K562 (cell line): Measurements from ENCODE around the gene MYMX. TPM values are rescaled to one million over a fixed set of nuclear protein-coding genes. Genes with fewer than 3 reads are reported as not detected.

Experiments
- CBX5 ChIP-seq: IDR thresholded peaks from 2 replicates; pipeline ENCODE4 v1.6.1; 2014; ENCODE audit warnings: low read depth, borderline replicate concordance
- GTF2A2 ChIP-seq: IDR thresholded peaks from 2 replicates; pipeline ENCODE4 v1.6.1; 2016; ENCODE audit warnings: mild to moderate bottlenecking, missing genetic modification characterization, missing compliant biosample characterization
- HDAC6 ChIP-seq: IDR thresholded peaks from 2 replicates; pipeline ENCODE4 v1.6.1; 2012; ENCODE audit warnings: low read depth, mild to moderate bottlenecking, control low read depth, inconsistent platforms, low read length, moderate library complexity
- KDM5B ChIP-seq: fragments of 200-600 bp; sonication (generic); IDR thresholded peaks from 2 replicates; pipeline ENCODE4 v1.6.1; 2012; ENCODE audit warnings: low read depth, mild to moderate bottlenecking, moderate library complexity, low read length, control low read depth, inconsistent platforms; ENCODE audit not compliant: insufficient replicate concordance
- MAFK ChIP-seq: IDR thresholded peaks from 2 replicates; pipeline ENCODE4 v1.6.1; 2011; ENCODE audit warnings: low read length, improper control_type of control experiment
- MYBL2 ChIP-seq, 2 experiments: fragments of 450-650 bp in 1 of 2; sonication (generic) in 1 of 2; formaldehyde crosslinking in 1 of 2; IDR thresholded peaks; 2 replicates each; pipeline versions ENCODE4 v1.6.1 to v1.8.1; 2017 to 2022; ENCODE audit warnings: borderline replicate concordance in 1 of 2, inconsistent platforms in 1 of 2, low read depth in 1 of 2, mild to moderate bottlenecking in 1 of 2, missing genetic modification reagents in 1 of 2, moderate library complexity in 1 of 2
- NCOA6 ChIP-seq: fragments of 450-650 bp; IDR thresholded peaks from 2 replicates; pipeline ENCODE4 v1.6.1; 2017; ENCODE audit warnings: mild to moderate bottlenecking
- OTX1 ChIP-seq: fragments of 450-650 bp; formaldehyde crosslinking; IDR thresholded peaks from 2 replicates; pipeline ENCODE4 v1.4.0; 2022; ENCODE audit warnings: mild to moderate bottlenecking
- TEAD2 ChIP-seq: fragments of 450-650 bp; IDR thresholded peaks from 2 replicates; pipeline ENCODE4 v1.6.1; 2016; ENCODE audit warnings: missing genetic modification characterization, control low read depth, missing compliant biosample characterization
- TFAM ChIP-seq: fragments of 250-450 bp; sonication (Bioruptor Pico); conservative IDR thresholded peaks from 2 replicates; pipeline ENCODE4 v1.5.0; 2021; ENCODE audit warnings: mild to moderate bottlenecking, moderate library complexity
- ZNF143 ChIP-seq: sonication (generic); formaldehyde crosslinking; IDR thresholded peaks from 2 replicates; pipeline ENCODE4 v1.9.0; 2022; ENCODE audit warnings: mild to moderate bottlenecking, missing genetic modification reagents
- ZNF217 ChIP-seq: sonication (generic); formaldehyde crosslinking; IDR thresholded peaks from 2 replicates; pipeline ENCODE4 v1.8.0; 2022; ENCODE audit warnings: mild to moderate bottlenecking, missing genetic modification reagents
- ZNF23 ChIP-seq: fragments of 250-450 bp; sonication (Bioruptor Pico); IDR thresholded peaks from 2 replicates; pipeline ENCODE4 v1.4.0; 2020; ENCODE audit warnings: mild to moderate bottlenecking
- ZNF324 ChIP-seq: fragments of 250-450 bp; sonication (Bioruptor Pico); IDR thresholded peaks from 2 replicates; pipeline ENCODE4 v1.4.0; 2020; ENCODE audit warnings: mild to moderate bottlenecking
- ZNF584 ChIP-seq: fragments of 200-800 bp; sonication (Bioruptor generic); IDR thresholded peaks from 2 replicates; pipeline ENCODE4 v1.6.1; 2016; ENCODE audit warnings: low read depth, mild to moderate bottlenecking, missing genetic modification characterization, missing compliant biosample characterization
- ZNF707 ChIP-seq: fragments of 250-450 bp; sonication (Bioruptor Pico); conservative IDR thresholded peaks from 2 replicates; pipeline ENCODE4 v1.8.0; 2022; ENCODE audit warnings: inconsistent platforms, mild to moderate bottlenecking, moderate library complexity
- polyA plus RNA-seq, 8 experiments: library from polyadenylated mRNA; depleted of rRNA in 4 of 8; stranded (reverse) in 5 of 8; unstranded in 3 of 8; fragments of >200 nt; fragmentation: Nextera tagmentation in 2 of 8; fragmentation: Illumina TruSeq in 1 of 8; extraction: Ambion mirVana in 2 of 8; extraction: Trizol in 1 of 8; gene quantifications; 2 replicates each; pipeline versions ENCODE4 v1.2.1 to v1.2.3, GENCODE V29; 2011 to 2014; ENCODE audit warnings: inconsistent platforms in 1 of 8, missing spikeins in 1 of 8
- total RNA-seq, 7 experiments: library from RNA; depleted of rRNA in 6 of 7; stranded (reverse); fragments of >200 nt in 6 of 7; fragmentation: Illumina TruSeq in 2 of 7; extraction: Trizol in 2 of 7; gene quantifications; 2 replicates each; pipeline versions ENCODE4 v1.2.1 to v1.2.3, GENCODE V29; 2011 to 2021; ENCODE audit warnings: low replicate concordance in 1 of 7
- TF ChIP-seq, protein P1 (sequence below), 2 experiments: fragments of 450-650 bp; IDR thresholded peaks; 2 replicates each; pipeline ENCODE4 v1.6.1; 2016; ENCODE audit warnings: mild to moderate bottlenecking in 2 of 2, borderline replicate concordance in 1 of 2, low read depth in 1 of 2, moderate library complexity in 1 of 2
- TF ChIP-seq, protein P2 (sequence below): sonication (generic); formaldehyde crosslinking; IDR thresholded peaks from 2 replicates; pipeline ENCODE4 v1.8.1; 2022; ENCODE audit warnings: missing genetic modification reagents

Gene MYMX
- total and polyA plus RNA-seq, 9 of the 15 experiments (the other 6 are each of a cell fraction or from before 2014, with no cell fraction given) = 0.12 TPM; not detected in 8

DNA sequence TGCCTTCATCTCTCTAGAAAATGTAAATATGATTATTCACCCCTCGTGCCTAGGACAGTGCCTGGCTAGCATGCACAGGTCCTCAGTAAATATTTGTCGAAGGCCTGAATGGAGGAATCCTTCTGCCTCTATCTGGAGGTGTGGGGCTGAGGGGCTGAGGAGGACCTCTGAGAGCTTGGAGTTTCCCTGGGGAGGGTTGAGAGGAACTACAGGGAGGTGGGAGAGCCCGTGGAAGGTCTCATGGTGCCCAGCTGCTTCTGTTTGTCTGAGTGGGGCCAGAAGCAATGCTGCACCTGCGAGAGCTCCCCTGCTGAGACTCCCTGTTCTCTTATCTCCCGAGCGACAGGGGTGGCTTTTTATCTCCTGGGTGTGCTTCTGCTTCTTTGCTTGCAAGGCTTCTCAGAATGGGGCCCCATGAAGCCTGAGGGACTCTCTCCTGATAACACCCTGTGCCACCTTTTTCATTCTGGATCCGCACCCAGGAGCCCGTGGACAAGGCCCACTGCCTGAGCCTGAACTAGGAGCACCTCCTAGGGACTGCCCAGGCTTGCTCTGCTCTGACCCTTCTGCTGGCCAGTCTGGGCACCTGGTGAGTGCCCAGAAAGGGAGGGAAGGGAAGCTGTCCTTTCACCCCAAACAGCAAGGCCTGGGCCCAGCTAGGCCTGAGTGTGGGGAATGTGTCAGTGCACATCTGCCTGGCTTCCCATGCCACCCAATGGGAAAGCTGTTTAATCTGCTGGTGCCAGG lies 9.0 kb downstream of the MYMX start (continued):
- TF ChIP-seq MYBL2 (IDR thresholded peaks at IDR 0.05; ENCODE audit: low read depth) = no peak
- no peak for TF ChIP-seq MYBL2 (CRISPR knock-in tag; IDR thresholded peaks at IDR 0.05; ENCODE audit: borderline replicate concordance)
- TF ChIP-seq, protein P1, sequence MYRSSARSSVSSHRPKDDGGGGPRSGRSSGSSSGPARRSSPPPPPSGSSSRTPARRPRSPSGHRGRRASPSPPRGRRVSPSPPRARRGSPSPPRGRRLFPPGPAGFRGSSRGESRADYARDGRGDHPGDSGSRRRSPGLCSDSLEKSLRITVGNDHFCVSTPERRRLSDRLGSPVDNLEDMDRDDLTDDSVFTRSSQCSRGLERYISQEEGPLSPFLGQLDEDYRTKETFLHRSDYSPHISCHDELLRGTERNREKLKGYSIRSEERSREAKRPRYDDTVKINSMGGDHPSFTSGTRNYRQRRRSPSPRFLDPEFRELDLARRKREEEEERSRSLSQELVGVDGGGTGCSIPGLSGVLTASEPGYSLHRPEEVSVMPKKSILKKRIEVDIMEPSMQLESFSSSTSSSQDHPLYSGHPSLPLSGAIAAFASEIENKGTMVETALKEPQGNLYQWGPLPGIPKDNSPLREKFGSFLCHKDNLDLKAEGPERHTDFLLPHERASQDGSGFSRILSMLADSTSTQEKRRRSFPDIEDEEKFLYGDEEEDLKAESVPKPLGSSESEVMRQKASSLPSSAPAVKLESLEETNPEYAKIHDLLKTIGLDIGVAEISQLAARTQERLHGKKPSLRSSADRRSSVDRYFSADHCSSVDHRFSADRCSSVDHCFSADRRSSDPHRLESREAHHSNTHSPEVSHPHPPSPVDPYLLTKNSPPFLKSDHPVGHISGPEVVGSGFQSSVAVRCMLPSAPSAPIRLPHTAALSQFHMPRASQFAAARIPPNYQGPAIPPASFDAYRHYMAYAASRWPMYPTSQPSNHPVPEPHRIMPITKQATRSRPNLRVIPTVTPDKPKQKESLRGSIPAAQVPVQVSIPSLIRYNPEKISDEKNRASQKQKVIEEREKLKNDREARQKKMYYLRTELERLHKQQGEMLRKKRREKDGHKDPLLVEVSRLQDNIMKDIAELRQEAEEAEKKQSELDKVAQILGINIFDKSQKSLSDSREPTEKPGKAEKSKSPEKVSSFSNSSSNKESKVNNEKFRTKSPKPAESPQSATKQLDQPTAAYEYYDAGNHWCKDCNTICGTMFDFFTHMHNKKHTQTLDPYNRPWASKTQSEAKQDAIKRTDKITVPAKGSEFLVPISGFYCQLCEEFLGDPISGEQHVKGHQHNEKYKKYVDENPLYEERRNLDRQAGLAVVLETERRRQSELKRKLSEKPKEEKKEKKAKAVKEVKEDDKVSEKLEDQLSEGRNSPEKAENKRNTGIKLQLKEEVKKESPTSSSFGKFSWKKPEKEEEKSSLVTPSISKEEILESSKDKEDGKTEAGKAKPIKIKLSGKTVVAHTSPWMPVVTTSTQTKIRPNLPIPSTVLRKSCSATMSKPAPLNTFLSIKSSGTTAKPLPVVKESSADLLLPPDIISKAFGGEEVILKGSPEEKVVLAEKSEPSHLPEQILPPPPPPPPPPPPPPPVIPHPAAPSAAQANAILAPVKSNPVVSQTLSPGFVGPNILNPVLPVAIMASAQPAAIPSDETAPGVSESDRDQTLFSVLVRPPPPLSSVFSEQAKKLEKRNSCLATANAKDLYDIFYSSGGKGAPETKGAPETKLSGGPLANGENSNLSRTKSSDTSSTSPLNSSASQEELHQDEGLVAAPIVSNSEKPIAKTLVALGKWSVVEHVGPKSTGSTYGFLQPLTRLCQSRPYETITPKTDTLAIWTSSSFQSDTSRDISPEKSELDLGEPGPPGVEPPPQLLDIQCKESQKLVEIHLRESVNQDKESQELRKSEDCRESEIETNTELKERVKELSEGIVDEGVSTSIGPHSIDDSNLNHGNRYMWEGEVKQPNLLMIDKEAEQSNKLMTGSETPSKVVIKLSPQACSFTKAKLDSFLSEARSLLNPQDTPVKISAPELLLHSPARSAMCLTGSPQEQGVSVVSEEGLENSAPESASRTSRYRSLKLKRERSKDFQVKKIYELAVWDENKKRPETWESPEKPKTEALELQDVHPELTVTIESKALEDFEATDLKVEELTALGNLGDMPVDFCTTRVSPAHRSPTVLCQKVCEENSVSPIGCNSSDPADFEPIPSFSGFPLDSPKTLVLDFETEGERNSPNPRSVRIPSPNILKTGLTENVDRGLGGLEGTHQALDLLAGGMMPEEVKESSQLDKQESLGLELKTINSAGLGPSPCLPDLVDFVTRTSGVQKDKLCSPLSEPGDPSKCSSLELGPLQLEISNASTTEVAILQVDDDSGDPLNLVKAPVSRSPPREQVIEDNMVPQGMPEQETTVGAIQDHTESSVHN (IDR thresholded peaks at IDR 0.05; ENCODE audit: borderline replicate concordance in 1 of 2, low read depth in 1 of 2) = no peak
- no peak for TF ChIP-seq NCOA6
- TF ChIP-seq MAFK = no peak
- TF ChIP-seq OTX1 (CRISPR knock-in tag) = no peak
- no peak for TF ChIP-seq ZNF584 (CRISPR knock-in tag)
- no peak for TF ChIP-seq GTF2A2 (tag)
- peak; percentile 15 for TF ChIP-seq KDM5B
- no peak for TF ChIP-seq TFAM (CRISPR knock-in tag)
- TF ChIP-seq CBX5 = no peak
- TF ChIP-seq, protein P2, sequence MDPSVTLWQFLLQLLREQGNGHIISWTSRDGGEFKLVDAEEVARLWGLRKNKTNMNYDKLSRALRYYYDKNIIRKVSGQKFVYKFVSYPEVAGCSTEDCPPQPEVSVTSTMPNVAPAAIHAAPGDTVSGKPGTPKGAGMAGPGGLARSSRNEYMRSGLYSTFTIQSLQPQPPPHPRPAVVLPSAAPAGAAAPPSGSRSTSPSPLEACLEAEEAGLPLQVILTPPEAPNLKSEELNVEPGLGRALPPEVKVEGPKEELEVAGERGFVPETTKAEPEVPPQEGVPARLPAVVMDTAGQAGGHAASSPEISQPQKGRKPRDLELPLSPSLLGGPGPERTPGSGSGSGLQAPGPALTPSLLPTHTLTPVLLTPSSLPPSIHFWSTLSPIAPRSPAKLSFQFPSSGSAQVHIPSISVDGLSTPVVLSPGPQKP (CRISPR knock-in tag) = no peak
- no peak for TF ChIP-seq ZNF324 (CRISPR knock-in tag)
- TF ChIP-seq HDAC6 = no peak
- no peak for TF ChIP-seq ZNF707 (CRISPR knock-in tag)
- TF ChIP-seq ZNF143 (CRISPR knock-in tag) = no peak
- no peak for TF ChIP-seq ZNF217 (CRISPR knock-in tag)
- no peak for TF ChIP-seq ZNF23
- no peak for TF ChIP-seq TEAD2 (tag)
